Activated gamma-delta T cell treated with Interleukin-2 at 50 U/mL for 16 hours (primary cell): ENCODE measurements around the gene MACO1.

Experiments used
- DNase-seq: peaks from one replicate; pipeline ENCODE4 v3.0.0-alpha.2; 2020

The MACO1 gene

DNA sequence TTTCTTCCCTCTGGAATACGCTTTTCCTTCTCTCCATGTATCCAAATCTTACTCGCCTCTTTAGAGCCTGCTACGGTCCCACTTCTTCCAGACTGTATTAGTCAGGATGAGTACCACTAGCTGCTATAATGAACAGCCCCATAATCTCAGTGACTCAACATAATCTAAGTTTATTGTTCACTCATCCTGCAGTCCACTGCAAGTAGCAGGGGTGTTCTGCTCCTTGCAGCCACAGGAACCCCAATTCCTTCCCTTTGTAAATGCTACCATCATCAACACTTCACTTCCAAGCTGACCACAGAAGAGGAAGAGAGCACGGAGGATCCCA is 94.6 kb downstream of the MACO1 start:
- DNase-seq = no peak

DNA sequence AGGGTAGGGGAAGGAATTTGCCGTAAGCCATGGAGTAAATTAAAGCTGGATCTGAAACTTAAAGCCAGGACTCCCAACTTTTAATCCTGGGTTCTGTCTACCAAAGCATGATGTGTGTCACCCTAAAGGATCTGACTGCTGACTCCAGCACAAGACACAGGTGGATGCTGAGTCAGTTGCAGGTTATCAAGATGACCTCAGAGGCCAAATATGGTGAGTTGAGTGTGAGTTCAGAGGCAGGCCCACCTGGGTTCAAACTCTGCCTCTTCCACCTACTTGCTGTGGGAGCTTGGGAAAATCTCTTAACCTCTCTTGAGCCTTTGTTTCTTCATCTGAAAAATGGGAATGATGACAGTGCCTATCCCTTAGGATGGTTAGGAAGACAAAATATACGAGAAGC is 96.1 kb downstream of the MACO1 start:
- no peak for DNase-seq

DNA sequence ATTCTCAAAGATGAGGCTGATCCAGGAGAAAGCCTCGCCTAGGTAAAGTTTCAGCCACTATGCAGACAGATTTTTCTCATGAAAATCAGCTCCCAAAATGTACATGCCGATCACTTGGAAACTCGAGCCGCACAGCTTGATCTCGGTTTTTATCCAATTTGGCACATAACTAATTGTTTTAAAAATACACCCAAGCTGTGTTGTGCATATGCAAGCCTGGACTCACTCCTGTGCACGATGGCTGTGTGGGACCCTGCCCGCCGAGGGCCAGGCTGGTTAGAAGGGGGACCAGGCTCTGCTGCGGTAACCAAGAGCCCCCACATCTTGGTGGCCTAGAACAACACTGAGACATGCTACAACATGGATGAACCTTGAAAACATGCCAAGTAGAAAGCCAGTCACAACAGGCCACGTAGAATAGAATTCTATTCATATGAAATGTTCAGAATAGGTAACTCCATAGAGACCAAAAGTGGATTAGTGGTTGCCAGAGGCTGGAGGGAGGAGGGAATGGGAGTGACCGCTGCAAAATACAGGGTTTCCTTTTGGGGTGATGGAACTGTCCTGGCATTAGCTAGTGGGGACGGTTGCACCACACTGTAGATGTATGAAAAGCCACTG is 96.6 kb downstream of the MACO1 start:
- DNase-seq = no peak

DNA sequence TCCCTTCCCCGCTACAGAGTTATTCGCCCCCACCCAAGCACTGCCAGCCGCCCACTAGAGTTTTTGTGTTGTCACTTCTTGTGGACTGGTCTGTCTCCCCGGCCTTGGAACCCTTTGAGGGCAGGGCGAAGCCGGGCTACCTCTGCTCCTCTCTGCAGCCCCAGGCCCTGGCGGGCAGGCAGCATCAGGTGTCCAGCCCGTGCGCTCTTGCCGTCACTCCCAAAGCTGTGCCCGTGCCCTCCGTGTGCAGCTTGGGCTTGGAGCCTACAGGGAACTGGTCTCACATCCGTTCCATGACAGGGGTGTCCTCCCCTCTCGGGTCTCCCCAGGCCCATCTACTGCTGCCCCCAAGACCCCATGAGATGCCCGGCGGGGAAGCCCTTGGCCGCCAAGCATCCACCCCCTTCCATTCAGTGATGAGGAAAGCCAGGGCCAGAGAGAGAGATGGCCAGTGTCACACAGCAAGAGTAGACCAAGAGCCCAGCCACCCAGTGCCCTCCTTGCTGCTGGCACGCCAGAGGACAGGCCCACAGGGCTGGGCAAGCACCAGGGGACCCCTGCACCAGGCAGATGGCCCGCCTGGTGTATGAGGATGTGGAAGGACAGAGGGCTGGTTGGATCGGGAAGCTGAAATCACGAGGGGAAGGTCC is 97.4 kb downstream of the MACO1 start:
- no peak for DNase-seq

DNA sequence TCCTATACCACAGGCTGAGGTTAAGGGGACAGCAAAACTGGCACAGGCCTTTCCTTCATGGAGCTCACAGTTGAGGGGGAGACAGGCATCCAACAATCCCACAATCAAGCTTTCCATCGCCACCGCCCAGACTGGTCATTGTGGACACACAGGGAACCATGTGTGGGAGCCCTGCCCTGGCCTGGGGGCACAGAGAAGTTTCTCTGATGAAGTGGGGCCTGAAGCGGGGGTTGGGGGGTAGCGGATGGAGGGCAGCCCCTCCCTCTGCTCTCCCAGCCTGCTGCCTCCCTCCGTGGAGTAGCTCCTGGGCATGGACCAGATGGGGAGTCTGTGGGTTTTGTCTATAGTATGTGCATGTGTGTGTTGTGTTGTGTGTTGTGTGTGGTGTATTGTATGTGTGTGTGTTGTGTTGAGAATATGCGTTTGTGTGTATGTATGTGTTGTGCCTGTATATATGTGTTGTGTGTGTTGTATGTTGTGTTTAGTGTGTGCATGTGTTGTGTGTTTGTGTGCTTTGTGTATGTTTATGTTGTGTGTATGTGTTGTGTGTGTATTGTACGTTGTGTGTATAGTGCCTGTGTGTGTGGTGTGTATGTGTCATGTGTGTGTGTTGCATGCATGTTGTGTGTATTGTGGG is 98.3 kb downstream of the MACO1 start:
- no peak for DNase-seq

DNA sequence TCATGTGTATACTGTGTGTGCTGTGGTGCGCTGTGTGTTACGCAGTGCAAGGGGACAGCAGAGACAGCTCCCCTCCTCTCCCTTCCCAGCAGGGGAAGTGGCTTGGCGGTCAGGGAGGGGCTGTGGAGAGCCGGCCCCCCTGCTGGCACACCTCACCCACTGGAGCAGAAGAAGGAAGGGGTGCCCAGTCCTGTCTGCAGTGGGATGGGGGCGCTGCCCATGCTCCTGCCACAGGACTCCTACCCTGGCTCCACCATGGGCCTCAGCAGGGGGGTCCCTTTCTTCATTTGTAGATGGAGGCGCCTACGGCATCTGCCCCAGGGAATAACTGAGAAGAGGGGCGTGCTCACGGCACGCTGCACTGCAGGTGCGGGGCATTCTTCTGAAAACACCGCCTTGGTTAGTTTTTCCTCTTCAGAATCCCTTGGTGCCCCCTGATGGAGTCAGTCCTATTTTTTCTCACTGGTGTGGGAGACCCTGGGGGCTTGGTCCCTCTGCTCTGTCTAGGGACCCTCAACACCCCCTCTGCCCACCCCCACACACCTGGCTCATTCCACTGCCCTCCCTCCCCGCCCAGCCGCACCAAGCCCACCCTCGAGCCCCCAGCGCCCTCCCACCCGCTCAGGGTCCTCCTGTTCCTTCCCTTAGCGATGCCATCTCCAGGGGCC is 99.0 kb downstream of the MACO1 start:
- no peak for DNase-seq

DNA sequence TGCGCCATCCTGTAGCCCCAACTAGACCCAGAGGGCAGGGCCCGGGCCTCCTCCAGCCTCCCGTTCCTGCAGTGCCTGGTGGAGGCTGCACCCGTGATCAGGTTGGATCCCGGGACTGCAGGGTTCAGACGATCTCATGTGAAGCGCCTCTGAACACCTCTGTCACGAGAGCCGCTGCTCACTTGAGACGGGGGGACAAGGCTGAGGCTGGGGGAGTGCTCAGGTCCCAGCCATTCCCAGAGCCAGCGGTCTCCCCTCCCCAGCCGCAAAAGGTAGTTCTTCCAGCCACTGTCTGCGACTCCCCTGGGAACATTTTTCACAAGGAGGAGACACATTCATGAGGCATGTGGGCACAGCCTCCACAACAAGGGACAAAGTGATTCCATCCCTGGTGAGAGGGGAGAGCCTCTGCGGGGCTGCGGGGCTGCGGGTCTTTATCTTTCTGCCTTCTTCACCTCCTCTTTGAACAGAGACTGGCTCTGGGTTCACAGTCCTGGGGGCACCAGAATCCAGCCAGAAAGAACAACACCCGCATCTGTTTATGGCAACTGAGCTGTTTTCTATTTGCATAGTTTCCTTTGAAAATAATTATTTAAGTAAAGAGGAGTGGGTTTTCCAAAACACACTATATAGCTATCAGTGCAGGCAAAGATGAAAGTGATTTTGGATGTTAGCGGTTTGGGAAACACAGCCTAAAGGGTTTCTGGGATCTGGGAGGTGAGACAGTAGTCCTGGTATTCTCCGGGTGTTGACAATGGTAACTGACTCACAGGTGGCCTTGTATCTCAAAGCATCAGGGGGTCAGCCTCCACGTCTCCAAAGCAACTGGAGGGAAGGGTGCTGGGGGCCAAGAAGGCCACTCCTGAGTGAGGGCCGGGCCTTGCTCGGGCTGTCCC is 99.7 kb downstream of the MACO1 start:
- DNase-seq = no peak

DNA sequence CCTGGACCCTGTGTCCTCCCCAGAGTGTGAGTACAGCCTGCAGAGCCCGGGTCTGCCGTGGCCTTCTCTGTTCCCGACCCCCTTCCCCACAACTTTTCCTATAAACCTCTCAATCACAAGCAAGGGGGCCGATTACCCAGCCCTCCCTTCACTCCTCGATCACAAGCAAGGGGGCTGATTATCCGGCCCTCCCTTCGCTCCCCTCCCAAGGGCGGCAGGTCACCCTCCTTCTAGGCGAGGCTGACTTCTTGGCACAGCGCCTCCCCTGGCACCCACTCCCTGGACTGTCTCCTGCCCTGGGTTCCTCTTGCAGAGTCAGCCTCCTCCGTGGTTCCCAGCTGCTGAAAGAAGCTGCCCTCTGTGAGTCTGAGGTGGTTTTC is 100.4 kb downstream of the MACO1 start:
- no peak for DNase-seq

DNA sequence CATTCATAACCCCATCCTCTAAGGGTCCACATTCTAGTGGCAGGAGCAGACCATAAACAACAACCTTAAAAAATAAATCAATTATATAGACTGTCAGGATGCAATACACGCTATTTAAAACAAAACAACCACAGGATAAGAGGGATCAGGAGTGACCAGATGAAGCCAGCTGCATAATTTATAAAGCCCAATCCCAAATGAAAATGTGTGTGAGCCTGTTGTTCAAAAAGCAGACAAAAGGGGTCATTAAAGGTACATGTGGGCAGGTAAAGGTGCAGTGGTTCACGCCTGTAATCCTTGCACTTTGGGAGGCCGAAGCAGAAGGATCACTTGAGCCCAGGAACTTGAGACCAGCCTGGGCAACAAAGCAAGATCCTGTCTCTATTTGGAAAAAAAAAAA is 102.3 kb downstream of the MACO1 start:
- DNase-seq = no peak

DNA sequence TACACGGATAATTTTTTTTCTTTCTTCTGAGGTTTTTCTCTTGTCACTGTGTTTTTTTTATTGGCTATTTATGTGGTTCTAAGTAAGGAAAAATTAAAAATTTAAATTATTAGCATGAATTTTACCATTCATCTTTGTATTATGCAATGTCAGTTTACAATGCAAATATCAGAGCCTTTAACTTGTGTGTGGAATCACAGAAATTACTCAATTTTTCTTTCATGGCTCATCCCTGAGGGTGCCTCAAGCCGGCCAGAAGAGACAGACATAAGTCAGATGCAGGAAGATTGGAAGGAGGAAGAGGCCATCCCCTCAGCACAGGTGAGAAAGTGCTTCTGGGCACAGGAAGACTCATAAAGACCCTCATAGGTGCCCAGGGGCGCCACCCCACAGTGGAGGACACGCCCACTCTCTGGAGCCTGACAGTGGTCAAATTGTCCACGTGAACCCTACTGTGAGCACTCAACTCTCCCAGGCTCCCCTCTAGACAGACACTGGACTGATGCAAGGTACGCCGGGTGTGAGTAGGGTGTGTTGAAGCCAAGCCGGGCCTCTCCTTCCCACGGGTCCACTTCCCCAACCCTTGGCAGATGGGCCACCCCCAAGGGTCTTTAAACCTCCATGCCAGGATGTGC is 103.2 kb downstream of the MACO1 start:
- no peak for DNase-seq

DNA sequence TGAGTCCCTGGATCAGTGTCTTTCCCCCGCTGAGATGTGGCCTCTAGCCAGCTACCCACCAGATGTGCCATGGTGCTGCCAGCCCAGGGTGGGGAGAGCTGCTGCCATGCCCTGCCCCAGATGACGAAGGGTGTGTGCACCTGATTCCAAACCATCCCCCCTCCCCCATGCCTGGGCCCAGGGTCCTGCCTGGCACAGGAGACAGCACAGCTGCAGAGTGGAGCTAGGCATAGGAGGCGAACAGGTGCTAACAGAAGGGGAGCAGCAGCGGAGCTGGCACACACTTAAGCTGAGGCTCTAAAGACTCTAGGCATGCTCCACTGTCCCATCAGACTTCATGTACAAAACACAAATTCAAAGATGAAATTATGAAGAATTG is 103.7 kb downstream of the MACO1 start:
- no peak for DNase-seq

DNA sequence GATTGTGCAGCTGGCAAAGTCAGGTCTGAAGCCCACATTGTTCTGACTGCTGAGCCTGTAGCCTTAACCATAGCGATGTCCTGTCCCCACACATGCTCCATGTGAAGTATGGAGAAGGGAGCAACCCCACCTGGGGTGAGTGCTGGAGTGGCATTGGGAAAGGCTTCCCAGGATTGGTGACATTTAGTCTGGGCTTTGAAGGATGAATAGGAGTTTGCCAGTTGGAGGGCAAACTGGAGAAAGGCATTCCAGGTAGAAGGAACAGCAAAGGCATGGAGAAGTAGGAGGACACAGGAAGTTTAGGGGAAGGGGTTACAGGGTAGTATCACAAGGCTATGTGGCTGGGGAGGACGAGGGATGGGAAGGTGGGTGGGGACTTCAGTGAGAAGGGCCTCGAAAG is 105.4 kb downstream of the MACO1 start:
- DNase-seq = no peak

DNA sequence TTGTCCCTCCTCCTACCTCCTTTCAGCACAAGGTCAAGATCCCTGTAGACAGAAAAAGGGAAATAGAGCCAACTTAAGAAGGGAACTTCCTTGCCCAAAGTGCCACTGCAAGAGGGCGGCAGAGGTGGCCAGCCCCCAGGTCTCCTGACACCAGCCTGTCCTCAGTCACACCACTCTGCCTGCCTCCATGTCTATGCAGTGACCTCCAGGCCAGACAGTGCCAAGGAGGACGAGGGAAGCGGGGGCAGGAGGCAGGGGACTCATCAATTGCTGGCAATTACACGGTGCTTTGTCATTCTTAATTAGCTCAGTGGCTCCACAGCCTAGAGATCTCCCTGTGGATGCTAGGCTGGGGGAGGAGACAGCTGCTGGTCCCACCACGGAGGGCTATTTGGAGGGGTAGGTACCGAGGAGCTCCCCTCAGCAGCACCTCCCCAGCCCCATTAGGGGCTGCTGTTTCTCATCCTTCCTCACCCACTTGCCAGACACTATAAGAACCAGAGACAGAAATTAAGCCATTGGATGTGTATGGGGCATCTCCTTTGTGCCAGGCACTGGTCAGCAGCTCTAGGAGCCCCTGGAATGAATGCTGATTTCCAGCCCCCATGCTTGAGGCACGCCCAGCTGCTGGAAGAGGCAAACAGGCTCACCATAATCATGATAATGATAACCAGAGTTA is 106.6 kb downstream of the MACO1 start:
- DNase-seq = no peak

DNA sequence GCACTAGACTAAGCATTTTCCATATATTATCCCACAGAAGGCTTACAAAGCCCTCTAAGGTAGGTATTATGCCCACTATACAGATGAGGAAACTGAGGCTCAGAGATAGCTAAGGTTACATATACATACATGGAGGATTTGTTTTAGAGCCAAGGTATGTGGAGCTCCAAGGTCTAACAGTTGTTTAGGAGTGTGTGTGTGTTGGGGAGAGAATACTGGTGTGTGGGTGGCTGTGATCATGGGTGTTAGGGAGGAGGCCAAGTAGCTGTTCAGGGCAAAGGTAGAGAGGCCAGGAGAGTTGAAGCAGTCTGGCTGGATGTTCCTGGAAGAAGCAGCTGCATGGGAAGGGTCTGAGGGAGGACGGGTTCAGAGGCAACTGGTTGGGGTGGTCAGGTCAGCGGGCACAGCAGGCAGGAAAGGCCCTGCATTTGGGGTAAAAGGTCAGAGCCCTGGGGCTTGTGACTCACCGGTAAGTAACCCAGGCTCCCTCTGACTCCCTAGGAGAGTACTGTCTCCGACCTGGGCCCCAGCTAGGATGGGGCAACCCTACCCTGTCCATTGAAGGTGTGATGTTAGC is 107.6 kb downstream of the MACO1 start:
- no peak for DNase-seq

DNA sequence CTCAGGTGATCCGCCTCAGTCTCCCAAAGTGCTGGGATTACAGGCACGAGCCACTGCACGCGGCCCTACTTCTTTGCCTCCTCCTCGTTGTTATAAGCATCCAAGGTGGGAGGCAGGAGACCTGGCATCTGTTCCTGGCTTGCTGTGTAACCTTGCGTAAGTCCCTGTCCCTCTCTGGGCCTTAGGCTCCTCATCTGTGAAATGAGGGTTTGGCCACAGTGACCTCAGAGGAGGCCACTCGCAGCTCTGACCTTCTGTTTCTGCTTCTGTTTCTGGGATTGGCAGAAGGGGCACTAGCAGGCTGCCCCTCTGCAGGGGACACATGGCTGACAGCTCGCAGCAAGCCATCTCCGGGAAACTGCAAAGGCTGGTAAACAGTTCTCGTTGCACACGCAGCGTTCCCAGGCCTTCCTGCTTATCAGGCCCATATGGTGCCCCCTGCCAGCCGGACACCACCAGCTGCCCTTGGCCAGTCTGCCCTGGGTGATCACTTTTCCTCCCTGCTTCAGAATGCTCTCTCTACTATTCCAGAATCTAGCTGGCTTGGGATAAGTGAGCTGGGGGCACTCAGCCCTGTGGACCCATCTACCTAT is 110.1 kb downstream of the MACO1 start:
- no peak for DNase-seq

DNA sequence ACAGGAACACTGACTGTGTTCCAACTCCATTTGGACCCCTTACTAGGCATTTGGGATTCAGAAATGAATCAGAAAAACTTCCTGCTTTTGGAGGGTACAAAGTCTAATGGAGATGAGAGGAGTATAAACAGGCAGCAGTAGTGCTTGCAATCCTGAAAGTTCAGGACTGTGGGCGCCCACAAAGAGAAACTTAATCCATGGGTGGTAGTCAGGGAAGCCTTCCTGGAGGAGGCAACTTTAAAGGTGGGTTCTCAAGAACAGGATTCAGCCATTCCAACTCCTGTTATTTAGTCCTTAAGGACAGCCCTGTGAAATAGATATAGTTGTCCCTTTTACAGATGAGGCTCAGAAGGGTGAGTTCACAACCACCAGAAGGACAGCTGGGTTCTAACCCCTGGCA is 110.7 kb downstream of the MACO1 start:
- no peak for DNase-seq

DNA sequence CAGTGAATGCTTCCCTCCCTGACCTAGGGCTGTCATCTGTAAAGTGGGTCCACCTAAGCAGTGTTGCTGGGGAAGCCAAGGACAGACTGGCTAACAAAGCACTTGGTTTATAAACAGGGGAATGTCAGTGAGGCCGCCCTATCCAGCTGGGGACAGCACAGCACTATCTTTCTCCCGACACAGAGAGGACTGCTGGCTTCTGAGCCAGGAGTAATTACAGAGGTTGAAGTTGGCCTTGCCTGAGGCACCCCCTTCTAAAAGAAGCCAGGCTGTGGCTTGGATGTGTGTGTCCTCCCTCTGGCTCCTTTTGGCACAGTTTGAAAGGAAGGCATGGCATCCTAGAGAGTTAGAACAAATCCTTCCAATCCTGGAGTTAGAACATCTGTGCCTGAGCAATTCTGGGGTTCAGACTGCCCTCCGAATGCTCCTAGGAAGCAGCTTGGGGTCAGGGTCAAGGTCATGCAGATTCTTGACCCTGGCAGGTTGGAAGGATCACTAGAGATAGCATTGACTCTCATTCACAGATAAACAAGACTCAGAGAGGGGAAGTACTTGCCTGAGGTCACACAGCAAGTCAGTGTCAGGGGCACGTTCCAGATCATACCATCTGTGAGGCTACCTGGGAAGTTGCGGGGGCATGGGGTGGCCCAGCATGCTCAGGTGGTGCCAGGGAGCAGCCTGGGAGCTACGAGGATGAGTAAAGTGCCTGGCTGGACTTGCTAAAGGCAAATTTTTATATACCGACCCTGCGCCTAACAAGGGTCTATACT is 111.4 kb downstream of the MACO1 start:
- DNase-seq = no peak

DNA sequence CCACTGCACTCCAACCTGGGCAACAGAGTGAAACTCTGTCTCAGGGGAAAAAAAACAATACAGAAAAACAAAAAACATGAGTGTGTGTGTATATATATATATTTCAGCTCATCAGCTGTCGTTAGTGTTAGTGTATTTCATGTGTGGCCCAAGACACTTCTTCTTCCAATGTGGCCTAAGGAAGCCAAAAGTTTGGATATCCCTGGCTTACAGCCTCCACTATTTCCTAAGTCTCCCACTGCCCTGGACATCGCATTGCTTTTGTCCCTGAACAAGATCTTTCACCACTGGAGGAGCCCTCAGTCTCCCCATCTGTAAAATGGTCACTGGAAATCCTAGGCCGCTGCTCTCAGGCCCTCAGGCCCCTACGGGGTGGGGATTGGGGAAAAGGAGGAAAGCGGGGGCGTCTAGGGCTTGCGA is 112.3 kb downstream of the MACO1 start:
- no peak for DNase-seq

DNA sequence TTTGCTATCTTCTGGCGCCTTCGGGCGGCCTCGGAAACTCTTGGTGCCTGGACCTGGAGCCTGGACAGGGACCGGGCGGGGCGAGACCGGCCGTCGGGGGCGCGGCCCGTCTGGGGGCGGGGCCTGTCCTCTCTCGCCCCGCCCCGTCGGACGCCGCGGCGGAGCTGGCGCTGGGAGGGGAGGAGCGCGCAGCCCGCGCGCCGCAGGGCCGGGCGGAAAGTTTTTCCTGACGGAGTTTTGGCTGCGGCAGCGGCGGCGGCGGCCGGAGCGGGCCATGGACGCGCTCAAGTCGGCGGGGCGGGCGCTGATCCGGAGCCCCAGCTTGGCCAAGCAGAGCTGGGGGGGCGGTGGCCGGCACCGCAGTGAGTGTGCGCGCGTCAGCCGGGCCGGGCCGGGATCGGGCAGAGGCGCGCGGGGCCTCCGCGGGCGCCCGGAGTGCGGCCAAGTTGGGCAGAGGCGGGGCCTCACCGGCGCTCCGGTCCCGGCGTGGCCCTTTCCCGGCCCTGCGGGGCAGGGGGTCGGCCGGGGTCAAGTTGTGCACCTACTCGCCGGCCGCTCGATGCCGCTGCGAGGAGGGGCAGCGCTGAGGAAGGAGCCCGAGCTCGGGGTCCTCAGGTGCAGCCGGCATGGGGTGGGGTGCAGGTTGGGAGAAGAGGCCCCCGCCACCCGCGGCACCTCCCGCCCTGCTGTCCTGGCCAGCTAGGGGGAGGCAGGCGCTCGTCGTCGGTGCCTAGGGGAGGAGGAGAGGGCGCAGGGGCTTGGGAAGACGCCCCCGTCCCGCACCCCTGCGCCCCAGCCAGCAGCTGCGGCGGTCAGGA is 112.9 kb downstream of the MACO1 start, which contains the start of gene LDLRAP1:
LDLRAP1 (plus strand) TSS at position 182 of the 818 bp plus-strand sequence; CDS start at position 275, 93 bp downstream.
- DNase-seq = peak; percentile 44
